B cell (primary cell): ENCODE data around the gene EXOC3L1.

Source experiments
- CTCF ChIP-seq: fragments of 200-600 bp; IDR thresholded peaks from one replicate; pipeline ENCODE4 v1.8.0; 2022; ENCODE audit warnings: antibody characterized with exemption, mild to moderate bottlenecking
- EZH2 ChIP-seq: IDR thresholded peaks from 2 replicates; pipeline ENCODE4 v1.6.1; 2012; ENCODE audit warnings: borderline replicate concordance, low read depth, mild to moderate bottlenecking, moderate library complexity, low read length; ENCODE audit not compliant: insufficient read depth, poor library complexity, severe bottlenecking

DNA sequence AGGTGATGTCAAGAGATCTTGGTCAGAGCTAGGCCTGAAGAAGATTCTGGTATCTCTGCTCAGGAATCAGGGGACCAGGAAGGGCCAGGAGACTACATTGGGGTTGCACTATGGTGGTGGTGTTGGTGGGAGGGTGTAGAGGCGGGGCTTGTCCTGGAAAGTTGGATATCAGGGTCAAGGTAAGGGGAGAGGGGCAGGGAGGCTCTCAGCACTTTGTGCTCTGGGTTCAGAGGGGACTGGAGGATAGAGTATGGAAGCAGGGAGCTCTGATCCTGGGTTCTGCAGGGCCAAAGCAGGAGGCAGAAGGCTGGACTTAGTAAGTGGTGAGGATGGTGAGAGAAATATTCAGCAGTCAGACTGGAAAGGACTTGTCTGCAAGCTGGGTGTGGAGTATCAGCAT is 16.6 kb downstream of the EXOC3L1 start:
- TF ChIP-seq CTCF (no peak), EZH2 (no peak)
